ENCODE measurements around the gene CTNNA3. TPM values are rescaled to one million over a fixed set of nuclear protein-coding genes. Genes with fewer than 3 reads are reported as not detected.

CTNNA3 gene
- total and polyA plus RNA-seq, 10 donors = 0.03 to 2.4 (median 0.76) TPM; not detected in 1

DNA sequence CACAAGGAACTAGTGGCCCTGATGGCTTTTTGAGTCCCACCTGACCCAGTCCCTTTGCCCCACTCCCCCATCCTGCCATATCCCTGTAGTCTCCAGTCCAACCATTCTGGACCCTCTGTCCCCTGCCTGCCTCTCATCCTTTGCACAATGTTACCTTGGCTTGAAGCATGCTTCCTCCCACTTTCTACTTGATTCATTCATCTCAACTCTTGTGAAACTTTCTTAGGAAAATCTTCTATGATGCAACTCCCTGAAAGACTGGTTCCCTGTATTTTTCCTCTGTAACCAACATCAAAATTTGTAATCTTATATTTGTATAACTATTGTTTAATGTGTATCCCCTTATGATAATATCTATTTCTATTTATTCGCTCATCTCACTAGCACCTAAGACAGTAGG lies 618.6 kb downstream of the CTNNA3 start:
- H3K36me3 ChIP-seq = no peaks in the 10 kb centered on the region
- no peaks in the 10 kb centered on the region for H3K4me1 ChIP-seq
- 85 to 98% (median 94%) methylated on average over 1 of the region's 1 CpG for WGBS, 5 donors
- no peak for TF ChIP-seq POLR2AphosphoS5 (IDR thresholded peaks at IDR 0.05)
- TF ChIP-seq, protein P1, sequence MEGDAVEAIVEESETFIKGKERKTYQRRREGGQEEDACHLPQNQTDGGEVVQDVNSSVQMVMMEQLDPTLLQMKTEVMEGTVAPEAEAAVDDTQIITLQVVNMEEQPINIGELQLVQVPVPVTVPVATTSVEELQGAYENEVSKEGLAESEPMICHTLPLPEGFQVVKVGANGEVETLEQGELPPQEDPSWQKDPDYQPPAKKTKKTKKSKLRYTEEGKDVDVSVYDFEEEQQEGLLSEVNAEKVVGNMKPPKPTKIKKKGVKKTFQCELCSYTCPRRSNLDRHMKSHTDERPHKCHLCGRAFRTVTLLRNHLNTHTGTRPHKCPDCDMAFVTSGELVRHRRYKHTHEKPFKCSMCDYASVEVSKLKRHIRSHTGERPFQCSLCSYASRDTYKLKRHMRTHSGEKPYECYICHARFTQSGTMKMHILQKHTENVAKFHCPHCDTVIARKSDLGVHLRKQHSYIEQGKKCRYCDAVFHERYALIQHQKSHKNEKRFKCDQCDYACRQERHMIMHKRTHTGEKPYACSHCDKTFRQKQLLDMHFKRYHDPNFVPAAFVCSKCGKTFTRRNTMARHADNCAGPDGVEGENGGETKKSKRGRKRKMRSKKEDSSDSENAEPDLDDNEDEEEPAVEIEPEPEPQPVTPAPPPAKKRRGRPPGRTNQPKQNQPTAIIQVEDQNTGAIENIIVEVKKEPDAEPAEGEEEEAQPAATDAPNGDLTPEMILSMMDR (IDR thresholded peaks at IDR 0.05 in 8 of 11, conservative IDR thresholded peaks at IDR 0.05 in 3 of 11) = no peak
- TF ChIP-seq POLR2A (IDR thresholded peaks at IDR 0.05) = no peak
- no peak overlapping the region for H3K27ac ChIP-seq
- H3K9me3 ChIP-seq = no peaks in the 10 kb centered on the region
- no peak for DNase-seq
- H3K4me3 ChIP-seq = no peak overlapping the region
- no peaks in the 10 kb centered on the region for H3K27me3 ChIP-seq (replicated peaks in 1 of 7)
- intact Hi-C loops (cut with DNase I; ENCODE audit: low total_unique reads) = no loop called here

DNA sequence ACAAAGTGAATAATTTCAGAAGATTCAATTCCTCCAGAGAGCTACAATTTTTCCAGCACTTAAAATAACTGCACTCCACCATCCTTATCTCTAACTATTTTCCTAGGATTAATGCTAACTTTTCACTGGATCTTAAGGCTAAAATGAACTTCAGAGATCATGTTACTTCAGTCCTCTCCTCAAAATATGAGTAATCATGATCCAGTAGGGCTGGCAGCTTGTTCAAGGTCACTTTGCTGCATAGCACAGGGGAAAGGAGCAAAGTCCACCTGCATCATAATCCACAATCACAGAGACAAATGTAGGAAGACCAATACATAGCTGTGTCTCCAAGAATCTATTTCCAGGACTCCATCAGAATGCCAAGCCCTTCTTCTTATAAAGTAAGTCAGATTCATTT lies 619.9 kb downstream of the CTNNA3 start:
- Histone ChIP-seq H3K27ac (no peak overlapping the region), H3K4me3 (no peak overlapping the region), H3K9me3 (no peaks in the 10 kb centered on the region), H3K36me3 (no peaks in the 10 kb centered on the region), H3K27me3 (replicated peaks in 1 of 7) (no peaks in the 10 kb centered on the region), H3K4me1 (no peaks in the 10 kb centered on the region)
- DNase-seq = no peak
- TF ChIP-seq POLR2AphosphoS5 (IDR thresholded peaks at IDR 0.05) = no peak
- TF ChIP-seq, protein P1 (IDR thresholded peaks at IDR 0.05 in 8 of 11, conservative IDR thresholded peaks at IDR 0.05 in 3 of 11) = no peak
- TF ChIP-seq POLR2A (IDR thresholded peaks at IDR 0.05) = no peak
- intact Hi-C loops (cut with DNase I; ENCODE audit: low total_unique reads) = no loop called here

DNA sequence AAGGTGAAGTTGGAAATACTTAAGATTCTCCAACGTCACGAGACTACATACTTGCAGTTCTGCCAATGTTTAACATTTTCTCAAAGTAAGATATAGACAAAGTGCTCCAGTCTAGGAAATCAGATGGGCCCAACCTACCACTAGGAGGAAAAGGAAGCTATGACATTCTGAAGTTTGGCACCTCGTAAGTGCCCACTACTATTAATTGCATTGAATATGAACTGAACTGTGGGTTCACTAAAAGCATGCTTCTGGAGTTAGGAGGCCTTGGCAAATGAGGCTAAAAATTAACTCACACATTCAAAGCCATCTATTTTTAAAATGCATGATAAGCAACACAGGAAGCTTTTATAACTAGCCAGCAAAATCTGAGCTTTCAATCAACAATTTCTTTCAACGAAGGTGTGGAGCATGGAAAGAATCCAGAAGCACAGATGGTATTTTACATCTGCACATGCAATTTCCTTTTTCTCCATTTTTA lies 620.5 kb downstream of the CTNNA3 start:
- WGBS, 5 donors = 53 to 63% (median 56%) methylated on average over 4 of the region's 4 CpGs
- Histone ChIP-seq H3K36me3 (no peaks in the 10 kb centered on the region), H3K27me3 (replicated peaks in 1 of 7) (no peaks in the 10 kb centered on the region), H3K4me3 (no peak overlapping the region), H3K9me3 (no peaks in the 10 kb centered on the region), H3K4me1 (no peaks in the 10 kb centered on the region), H3K27ac (no peak overlapping the region)
- TF ChIP-seq POLR2AphosphoS5 (IDR thresholded peaks at IDR 0.05) (no peak), POLR2A (IDR thresholded peaks at IDR 0.05) (no peak)
- TF ChIP-seq, protein P1 (IDR thresholded peaks at IDR 0.05 in 8 of 11, conservative IDR thresholded peaks at IDR 0.05 in 3 of 11) = no peak
- intact Hi-C loops (cut with DNase I; ENCODE audit: low total_unique reads) = no loop called here
- no peak for DNase-seq

DNA sequence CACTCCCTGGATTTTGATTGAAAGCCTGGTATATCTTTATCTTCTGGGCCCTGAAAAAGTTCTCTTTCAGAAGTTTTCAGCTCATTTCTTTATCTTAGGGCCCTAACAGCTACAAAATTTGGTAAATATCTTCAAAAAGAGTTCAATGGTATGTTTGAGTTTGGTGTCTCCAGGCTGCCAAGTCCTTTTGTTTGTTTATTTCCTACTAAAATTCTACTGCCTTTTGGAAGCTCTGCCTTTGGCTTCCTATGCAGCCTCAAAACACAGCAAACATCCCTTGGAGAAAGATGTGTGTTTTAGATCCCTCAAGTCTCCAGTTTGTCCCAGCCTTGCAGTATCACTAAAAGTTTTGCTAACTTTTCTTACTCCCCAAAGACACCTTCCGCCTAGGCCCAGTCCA lies 623.3 kb downstream of the CTNNA3 start:
- Histone ChIP-seq H3K4me3 (no peak overlapping the region), H3K27ac (no peak overlapping the region), H3K4me1 (no peaks in the 10 kb centered on the region), H3K27me3 (replicated peaks in 1 of 7) (no peaks in the 10 kb centered on the region), H3K9me3 (no peaks in the 10 kb centered on the region), H3K36me3 (no peaks in the 10 kb centered on the region)
- no peak for DNase-seq
- intact Hi-C loops (cut with DNase I; ENCODE audit: low total_unique reads) = no loop called here
- TF ChIP-seq POLR2A (IDR thresholded peaks at IDR 0.05) (no peak), POLR2AphosphoS5 (IDR thresholded peaks at IDR 0.05) (no peak)
- TF ChIP-seq, protein P1 (IDR thresholded peaks at IDR 0.05 in 8 of 11, conservative IDR thresholded peaks at IDR 0.05 in 3 of 11) = no peak
- WGBS, 5 donors = 88 to 97% (median 93%) methylated on average over 1 of the region's 1 CpG

Data from spleen (tissue), 11 donors.